HepG2 (cell line): ENCODE data around the gene MTF2. TPM values are rescaled to one million over a fixed set of nuclear protein-coding genes. Genes with fewer than 3 reads are reported as not detected.

Source experiments
- AGO2 ChIP-seq: fragments of 200-400 bp; formaldehyde crosslinking; optimal IDR thresholded peaks from 2 replicates; pipeline ENCODE3; 2017; ENCODE audit warnings: mild to moderate bottlenecking, low read depth, low read length, moderate library complexity
- ARNTL ChIP-seq: sonication (generic); formaldehyde crosslinking; IDR thresholded peaks from 2 replicates; pipeline ENCODE4 v1.4.0; 2020; ENCODE audit warnings: mild to moderate bottlenecking, missing genetic modification reagents
- ATF1 ChIP-seq: IDR thresholded peaks from 2 replicates; pipeline ENCODE4 v1.6.1; 2016; ENCODE audit warnings: mild to moderate bottlenecking, control low read depth
- HMGXB4 ChIP-seq, 2 experiments: sonication (generic) in 1 of 2; formaldehyde crosslinking in 1 of 2; IDR thresholded peaks; 2 replicates each; pipeline versions ENCODE4 v1.4.0 to v1.6.1; 2018 to 2020; ENCODE audit warnings: missing genetic modification reagents in 2 of 2, borderline replicate concordance in 1 of 2, low read depth in 1 of 2, mild to moderate bottlenecking in 1 of 2, missing biosample characterization in 1 of 2
- JUN ChIP-seq: sonication (generic); formaldehyde crosslinking; IDR thresholded peaks from 2 replicates; pipeline ENCODE4 v1.4.0; 2020; ENCODE audit warnings: mild to moderate bottlenecking, missing genetic modification reagents
- NBN ChIP-seq: fragments of 450-650 bp; conservative IDR thresholded peaks from 2 replicates; pipeline ENCODE4 v1.6.1; 2017
- NFYB ChIP-seq: sonication (generic); formaldehyde crosslinking; IDR thresholded peaks from 2 replicates; pipeline ENCODE4 v1.4.0; 2020; ENCODE audit warnings: missing genetic modification reagents
- PHB2 ChIP-seq: fragments of 450-650 bp; IDR thresholded peaks from 2 replicates; pipeline ENCODE4 v1.6.1; 2018; ENCODE audit not compliant: partially characterized antibody
- RAD21 ChIP-seq: fragments of 450-650 bp; formaldehyde crosslinking; IDR thresholded peaks from 2 replicates; pipeline ENCODE4 v1.5.0; 2020; ENCODE audit warnings: mild to moderate bottlenecking
- RCOR2 ChIP-seq: IDR thresholded peaks from 2 replicates; pipeline ENCODE4 v1.6.1; 2016; ENCODE audit warnings: missing biosample characterization, missing genetic modification reagents
- SOX5 ChIP-seq: IDR thresholded peaks from 2 replicates; pipeline ENCODE4 v1.6.1; 2016; ENCODE audit warnings: borderline replicate concordance
- STAT5B ChIP-seq: sonication (generic); formaldehyde crosslinking; IDR thresholded peaks from 2 replicates; pipeline ENCODE4 v1.4.0; 2020; ENCODE audit warnings: missing genetic modification reagents
- TFAP4 ChIP-seq: sonication (generic); IDR thresholded peaks from 2 replicates; pipeline ENCODE4 v1.6.1; 2016; ENCODE audit warnings: low read depth, borderline replicate concordance
- YEATS4 ChIP-seq: sonication (generic); formaldehyde crosslinking; IDR thresholded peaks from 2 replicates; pipeline ENCODE4 v1.4.0; 2020; ENCODE audit warnings: missing genetic modification reagents, borderline replicate concordance
- ZBTB14 ChIP-seq: sonication (generic); formaldehyde crosslinking; IDR thresholded peaks from 2 replicates; pipeline ENCODE4 v1.4.0; 2020; ENCODE audit warnings: missing genetic modification reagents
- ZEB1 ChIP-seq: IDR thresholded peaks from 2 replicates; pipeline ENCODE4 v1.6.1; 2012; ENCODE audit warnings: mild to moderate bottlenecking, low read depth, inconsistent platforms; ENCODE audit not compliant: insufficient replicate concordance
- ZKSCAN5 ChIP-seq: sonication (generic); formaldehyde crosslinking; IDR thresholded peaks from 2 replicates; pipeline ENCODE4 v1.5.1; 2020; ENCODE audit warnings: mild to moderate bottlenecking, missing genetic modification reagents
- ZNF101 ChIP-seq: sonication (generic); formaldehyde crosslinking; IDR thresholded peaks from 2 replicates; pipeline ENCODE4 v1.4.0; 2020; ENCODE audit warnings: mild to moderate bottlenecking, low read depth, missing genetic modification reagents, borderline replicate concordance
- ZNF468 ChIP-seq: sonication (generic); formaldehyde crosslinking; IDR thresholded peaks from 2 replicates; pipeline ENCODE4 v1.8.0; 2022; ENCODE audit warnings: mild to moderate bottlenecking, moderate library complexity, missing genetic modification reagents
- ZNF543 ChIP-seq: sonication (generic); formaldehyde crosslinking; IDR thresholded peaks from 2 replicates; pipeline ENCODE4 v1.4.0; 2020; ENCODE audit warnings: mild to moderate bottlenecking, missing genetic modification reagents
- ZNF562 ChIP-seq: sonication (generic); formaldehyde crosslinking; IDR thresholded peaks from 2 replicates; pipeline ENCODE4 v1.8.0; 2022; ENCODE audit warnings: missing genetic modification reagents, borderline replicate concordance
- polyA plus RNA-seq, 8 experiments: library from polyadenylated mRNA; depleted of rRNA in 3 of 8; stranded (reverse) in 7 of 8; unstranded in 1 of 8; fragments of >200 nt; fragmentation: Illumina TruSeq in 4 of 8; extraction: Trizol in 4 of 8; gene quantifications; 2 replicates each; pipeline versions ENCODE4 v1.2.1 to v1.2.3, GENCODE V29; 2011 to 2016; ENCODE audit warnings: low read depth in 4 of 8, missing spikeins in 1 of 8, mixed read lengths in 1 of 8; ENCODE audit not compliant: insufficient read depth in 1 of 8
- total RNA-seq, 5 experiments: library from RNA; depleted of rRNA; stranded (reverse); fragments of >200 nt; fragmentation: Illumina TruSeq; extraction: Trizol; gene quantifications; 2 replicates each; pipeline ENCODE4 v1.2.3, GENCODE V29; 2016; ENCODE audit warnings: low read depth in 1 of 5

Gene MTF2
- total and polyA plus RNA-seq, 2 of the 13 experiments (the other 11 are each of a cell fraction or from before 2014, with no cell fraction given) = 48.7 to 53.9 TPM

GRCh38 chr1:93078986-93079654 lies at the start of gene MTF2 (continued):
- TF ChIP-seq SOX5 (peak; percentile 99), ZNF543 (CRISPR knock-in tag) (no peak), STAT5B (CRISPR knock-in tag) (no peak; the same call in 1 of the 2 replicates), TFAP4 (peak; percentile 59; the same call in 1 of the 2 replicates), ZBTB14 (CRISPR knock-in tag) (peak; percentile 68; the same call in 1 of the 2 replicates), AGO2 (peak; percentile 29), ZNF468 (CRISPR knock-in tag) (peak; percentile 99), ZNF101 (CRISPR knock-in tag) (0 out of 2 replicates have a peak, but pooled peaks have one; percentile 78), NFYB (CRISPR knock-in tag) (peak; percentile 80), ZKSCAN5 (CRISPR knock-in tag) (peak; percentile 77; the same call in 1 of the 2 replicates), ZNF562 (peak; percentile 88), ZEB1 (peak; percentile 74), ATF1 (CRISPR knock-in tag) (peak; percentile 82), ARNTL (CRISPR knock-in tag) (peak; percentile 74; the same call in 1 of the 2 replicates), HMGXB4 (CRISPR knock-in tag; IDR thresholded peaks at IDR 0.05; ENCODE audit: borderline replicate concordance in 1 of 2, low read depth in 1 of 2) (peak; percentile 98 to 99), YEATS4 (peak; percentile 100), JUN (CRISPR knock-in tag) (peak; percentile 73; the same call in 1 of the 2 replicates), PHB2 (no peak), RCOR2 (peak; percentile 77; the same call in 1 of the 2 replicates), NBN (no peak), RAD21 (peak; percentile 64)
